HL-60/S4 treated with retinoic acid at 250 ng/mL for 4 days and 3 days (cell line): Measurements from ENCODE around the gene HYKK.
"Not testable (repeated sequence)": the region's sequence is repeated elsewhere in the genome, so short reads cannot be mapped to it uniquely, and the experiment has no call there.

Experiments used
- in situ Hi-C: fragments of 300-500 bp; cut with MboI; formaldehyde crosslinking; loops from 2 replicates; pipeline ENCODE4 v1.7.0; 2022; ENCODE audit warnings: low sequenced_read_pairs

The HYKK gene

DNA sequence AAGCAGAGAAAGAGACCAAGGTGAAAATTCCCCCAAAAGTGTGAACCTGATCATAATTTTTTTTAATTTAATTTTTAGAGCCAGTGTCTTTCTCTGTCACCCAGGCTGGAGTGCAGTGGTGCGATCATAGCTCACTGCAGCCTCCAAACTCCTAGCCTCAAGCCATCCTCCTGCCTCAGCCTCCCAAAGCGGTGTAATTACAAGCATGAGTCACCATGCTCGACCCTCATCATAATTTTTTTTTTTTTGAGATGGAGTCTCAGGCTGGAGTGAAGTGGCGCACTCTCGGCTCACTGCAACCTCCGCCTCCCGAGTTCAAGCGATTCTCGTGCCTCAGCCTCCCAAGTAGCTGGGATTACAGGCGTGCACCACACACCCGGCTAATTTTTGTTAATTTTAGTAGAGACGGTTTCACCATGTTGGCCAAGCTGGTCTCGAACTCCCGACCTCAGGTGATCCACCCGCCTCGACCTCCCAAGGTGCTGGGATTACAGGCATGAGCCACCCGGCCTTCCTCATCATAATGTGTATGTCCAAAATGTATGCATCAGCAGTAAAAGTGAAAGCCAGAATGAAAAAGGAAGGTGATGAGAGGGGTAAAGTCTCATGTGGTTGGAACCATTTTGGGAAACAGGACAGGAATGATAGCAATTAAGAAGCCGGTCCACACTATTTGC lies 32.2 kb downstream of the HYKK start:
- in situ Hi-C loops, result not testable (repeated sequence)

GRCh38 chr15:78540141-78540870 lies 32.9 kb downstream of the HYKK start, which contains the start of gene PSMA4:
Gene PSMA4 (plus strand): TSS chr15:78540444. CDS start chr15:78541928, 1,484 bp downstream.
- in situ Hi-C loops, result no loop called here

GRCh38 chr15:78540871-78541743 lies 33.7 kb downstream of the HYKK start:
- in situ Hi-C loops, result no loop called here

DNA sequence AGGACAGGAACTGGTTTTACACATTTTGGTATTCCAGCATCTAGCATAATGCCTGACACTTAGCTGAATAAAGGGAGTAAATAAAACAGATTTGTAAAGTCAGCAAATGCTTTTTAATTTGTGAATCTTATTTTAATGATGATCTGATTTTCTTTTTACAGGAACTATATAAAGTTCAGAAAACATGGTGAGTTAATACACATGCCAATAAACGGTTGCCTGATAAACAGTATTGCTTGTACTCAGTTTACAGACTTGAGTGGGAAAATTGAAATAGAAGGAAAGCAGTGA lies 34.3 kb downstream of the HYKK start:
- in situ Hi-C loops, result no loop called here

- in situ Hi-C loops, result no loop called here
These were observed 35.3 kb downstream of the HYKK start for GRCh38 chr15:78542647-78543046.

GRCh38 chr15:78550194-78550593 lies 42.8 kb downstream of the HYKK start:
- in situ Hi-C loops, result no loop called here

DNA sequence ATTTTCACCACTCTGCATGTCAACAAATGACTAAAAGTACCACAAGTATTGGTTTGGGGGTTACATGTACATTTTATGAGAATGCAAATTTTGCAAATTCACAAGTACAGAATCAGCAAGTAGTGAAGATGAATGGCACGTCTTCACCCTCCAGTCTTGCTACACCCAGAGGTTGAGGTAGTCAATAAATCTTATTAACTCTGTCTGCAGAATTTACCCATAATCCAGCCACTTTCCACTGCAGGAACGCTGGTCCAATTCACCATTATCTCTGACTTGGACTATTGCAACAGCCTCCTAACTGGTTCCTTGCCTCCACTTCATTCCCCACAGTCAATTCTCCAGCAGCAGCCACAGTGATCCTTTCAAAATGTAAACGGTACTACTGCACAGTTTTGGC lies 43.4 kb downstream of the HYKK start:
- in situ Hi-C loops, result no loop called here

GRCh38 chr15:78551902-78552301 lies 44.5 kb downstream of the HYKK start:
- in situ Hi-C loops, result no loop called here

- in situ Hi-C loops, result no loop called here
These were observed 45.2 kb downstream of the HYKK start for GRCh38 chr15:78552597-78552996.

DNA sequence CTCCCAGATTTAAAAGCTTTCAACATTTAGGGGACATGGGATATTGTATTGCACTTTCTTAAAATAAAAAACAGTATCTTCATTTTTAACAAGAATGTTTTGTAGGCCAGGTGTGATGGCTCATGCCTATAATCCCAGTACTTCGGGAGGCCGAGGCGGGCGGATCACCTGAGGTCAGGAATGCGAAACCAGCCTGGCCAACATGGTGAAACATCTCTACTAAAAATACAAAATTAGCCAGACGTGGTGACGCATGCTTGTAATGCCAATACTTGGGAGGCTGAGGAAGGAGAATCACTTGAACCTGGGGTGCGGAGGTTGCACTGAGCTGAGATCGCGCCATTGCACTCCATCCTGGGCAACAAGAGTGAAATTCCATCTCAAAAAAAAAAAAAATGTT lies 52.8 kb downstream of the HYKK start:
- in situ Hi-C loops, result not testable (repeated sequence)

- in situ Hi-C loops, result no loop called here
These were observed 54.1 kb downstream of the HYKK start for GRCh38 chr15:78561490-78561889.

DNA sequence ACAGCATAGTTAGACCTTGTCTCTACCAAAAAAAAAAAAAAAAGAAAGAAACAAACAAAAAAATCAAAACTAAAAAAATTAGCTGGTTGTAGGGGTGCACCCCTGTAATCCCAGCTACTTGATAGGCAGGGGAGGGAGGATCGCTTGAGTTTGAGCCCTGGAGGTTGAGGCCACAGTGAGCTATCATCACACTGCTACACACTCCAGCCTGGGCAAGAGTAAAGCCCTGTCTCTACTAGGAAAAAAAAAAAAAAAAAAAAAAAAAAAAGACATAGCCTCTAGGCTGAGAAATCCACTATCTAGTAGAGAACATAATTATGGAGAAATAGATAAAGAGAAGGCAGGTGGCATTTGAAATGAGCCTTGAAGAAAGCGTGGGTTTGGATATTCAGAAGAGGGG lies 55.7 kb downstream of the HYKK start:
- in situ Hi-C loops, result no loop called here

DNA sequence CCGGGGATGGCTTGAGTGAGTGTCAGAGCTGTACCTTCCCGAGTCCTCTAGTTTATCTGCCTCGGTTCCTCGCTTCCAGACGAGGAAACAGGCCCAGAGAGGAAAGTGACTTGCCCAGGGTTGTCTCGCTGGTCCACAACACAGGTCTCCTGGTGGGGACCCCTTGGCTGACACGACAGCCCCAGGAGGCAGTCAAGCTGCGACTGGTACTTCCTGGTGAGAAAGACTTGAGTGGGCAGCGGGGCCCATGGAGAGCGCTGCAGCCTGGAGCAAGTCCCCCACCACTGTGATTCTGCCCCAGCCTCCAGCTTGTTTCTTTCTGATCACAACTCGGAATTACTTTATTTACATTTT lies 57.3 kb downstream of the HYKK start:
- in situ Hi-C loops, result no loop called here

DNA sequence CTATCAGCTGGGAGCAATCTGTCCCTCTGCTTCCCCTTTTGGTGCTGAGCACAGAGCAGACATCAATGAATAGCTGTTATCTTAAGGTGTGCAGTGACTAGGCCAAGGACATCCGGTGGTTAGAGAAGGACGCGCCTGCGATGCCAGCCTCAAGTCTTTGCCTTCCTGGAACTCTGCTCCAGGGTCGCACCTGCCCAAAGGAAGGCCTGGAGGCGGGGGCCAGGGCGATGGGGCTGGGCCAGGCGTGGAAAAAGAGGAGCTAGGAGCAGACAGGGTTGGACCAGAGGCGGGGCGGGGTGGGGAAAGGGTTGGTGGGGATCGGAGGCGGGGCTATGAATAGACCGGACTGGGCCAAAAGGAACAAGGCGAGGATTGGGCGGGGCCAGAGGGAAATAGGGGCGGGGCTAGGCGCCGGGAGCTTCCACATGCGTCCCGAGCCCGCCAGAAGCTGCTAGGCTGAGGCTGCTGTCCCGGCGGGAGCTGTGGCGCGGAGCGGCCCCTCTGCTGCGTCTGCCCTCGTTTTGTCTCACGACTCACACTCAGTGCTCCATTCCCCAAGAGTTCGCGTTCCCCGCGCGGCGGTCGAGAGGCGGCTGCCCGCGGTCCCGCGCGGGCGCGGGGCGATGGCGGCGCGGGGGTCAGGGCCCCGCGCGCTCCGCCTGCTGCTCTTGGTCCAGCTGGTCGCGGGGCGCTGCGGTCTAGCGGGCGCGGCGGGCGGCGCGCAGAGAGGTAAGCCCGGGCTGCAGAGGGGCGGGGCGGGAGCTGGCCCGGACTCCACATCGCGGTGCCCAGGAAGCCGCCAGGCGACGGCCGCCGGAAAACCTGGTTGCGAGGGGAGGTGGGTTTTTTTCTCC lies 57.9 kb downstream of the HYKK start, which contains the start of gene CHRNA5:
Gene CHRNA5, plus strand, starts transcription at position 424 of the 854 bp plus-strand sequence. Its CDS starts 200 bp downstream, at position 624.
- in situ Hi-C loops, result no loop called here

DNA sequence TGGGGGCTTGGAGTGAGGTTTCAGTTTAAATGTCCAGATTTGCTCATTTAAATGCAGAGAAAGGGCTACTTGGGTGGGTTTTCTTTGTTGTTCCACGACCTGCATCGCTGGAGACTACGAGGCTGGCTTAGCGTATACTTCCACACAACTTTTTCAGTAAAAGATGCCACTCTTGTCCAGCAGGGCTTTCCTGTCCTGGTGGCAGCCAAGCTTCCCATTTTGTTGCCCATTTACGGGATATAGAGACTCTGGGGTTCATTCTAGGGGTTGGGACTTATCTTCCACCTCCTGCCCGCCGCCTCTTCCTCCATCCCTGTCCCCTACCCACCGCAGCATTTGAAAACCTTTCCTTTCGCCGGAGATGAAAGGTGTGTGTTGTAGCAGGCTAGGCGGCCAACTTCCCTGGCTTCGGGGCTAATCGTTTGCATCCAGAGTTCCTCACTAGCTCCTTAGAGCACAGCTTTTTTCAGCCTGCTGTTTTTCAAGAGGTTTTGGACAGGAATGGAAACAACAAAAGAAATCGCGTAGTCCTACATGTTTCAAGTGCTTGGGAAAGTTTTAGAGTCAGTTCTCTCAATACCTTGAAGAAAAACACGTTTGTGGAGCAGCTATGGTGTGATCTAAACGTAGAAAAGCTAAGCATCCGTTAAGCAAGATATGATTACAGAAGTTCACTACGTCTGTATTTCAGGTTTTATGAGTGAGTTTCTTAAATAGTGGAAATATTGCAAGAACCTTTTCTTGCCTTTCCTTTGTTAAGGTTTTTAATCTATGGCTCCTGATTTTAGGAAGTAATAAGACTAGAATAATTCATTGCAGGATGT lies 58.8 kb downstream of the HYKK start:
- in situ Hi-C loops, result no loop called here

DNA sequence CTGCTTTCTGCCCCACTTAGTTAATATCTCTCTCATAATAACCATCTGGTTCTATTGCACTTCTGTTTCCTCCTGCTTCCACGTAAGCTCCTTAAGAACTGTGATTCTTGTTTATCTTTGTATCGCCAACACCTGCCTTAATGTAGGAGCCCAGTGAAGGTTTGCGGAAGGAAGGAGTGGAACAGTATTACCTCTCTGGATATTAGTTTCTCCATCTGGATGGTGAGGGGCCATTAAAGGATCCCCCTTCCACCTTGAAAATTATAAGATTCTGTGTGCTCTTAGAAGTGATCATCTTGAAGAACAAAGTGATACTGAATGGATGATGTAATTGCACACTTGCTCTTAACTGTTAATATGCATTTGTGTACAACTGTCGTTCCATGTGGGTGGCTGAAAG lies 60.2 kb downstream of the HYKK start:
- in situ Hi-C loops, result no loop called here

- in situ Hi-C loops, result no loop called here
These were observed 63.3 kb downstream of the HYKK start for GRCh38 chr15:78570710-78571109.

DNA sequence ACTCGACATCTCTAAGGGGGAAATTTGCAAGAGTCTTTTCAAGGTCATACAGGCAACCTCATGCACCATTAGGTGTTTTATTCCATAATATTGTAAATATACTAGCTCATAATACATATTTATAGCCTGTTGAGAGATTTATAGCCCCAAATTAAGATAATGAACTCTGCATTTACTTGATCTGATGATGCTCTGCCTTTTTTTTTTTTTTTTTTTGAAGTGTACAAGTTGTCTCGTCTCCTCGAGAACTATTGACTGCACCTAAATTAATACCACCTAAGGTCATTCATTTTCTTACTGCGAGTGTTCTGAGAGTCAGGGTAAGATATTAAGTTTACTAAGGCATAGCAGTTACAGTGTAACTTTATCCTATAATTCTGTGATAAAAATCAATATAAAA lies 64.0 kb downstream of the HYKK start:
- in situ Hi-C loops, result no loop called here

DNA sequence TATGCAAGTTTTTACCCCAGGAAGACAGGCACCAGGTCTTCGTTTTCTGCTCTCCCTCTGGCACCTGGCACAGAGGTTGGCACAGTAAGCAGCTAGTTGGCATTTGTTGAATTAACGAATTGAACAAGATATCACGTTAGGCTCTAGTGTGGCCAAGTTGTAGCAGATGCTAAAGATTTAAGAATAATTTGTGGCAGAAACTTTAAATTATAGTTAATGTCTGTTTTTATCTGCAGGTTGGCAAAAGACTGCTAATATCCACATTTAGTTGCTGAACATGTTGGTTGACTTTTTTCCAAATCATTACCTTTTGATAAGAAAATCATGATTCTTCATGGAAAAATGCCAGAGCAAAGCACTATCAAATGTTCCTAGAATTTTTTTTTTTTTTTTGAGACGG lies 66.0 kb downstream of the HYKK start:
- in situ Hi-C loops, result no loop called here

DNA sequence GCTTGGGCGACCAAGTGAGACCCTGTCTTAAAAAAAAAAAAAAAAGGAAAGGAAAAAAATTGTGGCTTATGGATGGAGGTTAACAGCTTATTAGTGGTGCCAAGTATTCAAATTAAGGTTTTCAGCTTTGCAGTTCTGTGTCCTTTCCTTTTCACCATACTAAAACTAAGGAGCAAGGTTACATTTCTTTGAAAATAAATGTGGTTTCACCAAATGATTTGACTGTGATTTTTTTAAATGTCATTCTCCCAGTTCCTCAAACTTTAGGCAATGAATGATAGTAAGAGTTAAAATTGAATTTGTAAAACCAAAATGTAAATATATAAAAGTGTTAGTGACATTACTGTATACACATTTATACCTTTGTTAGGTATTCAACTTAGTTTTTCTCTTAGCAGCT lies 67.6 kb downstream of the HYKK start:
- in situ Hi-C loops, result no loop called here
